ENCODE results near the gene EIF3I. TPM values are rescaled to one million over a fixed set of nuclear protein-coding genes. Genes with fewer than 3 reads are reported as not detected.

Gene EIF3I
- total and polyA plus RNA-seq, 2 of the 8 experiments (the other 6 are each of a cell fraction or from before 2014, with no cell fraction given), result 247 to 346 TPM

DNA sequence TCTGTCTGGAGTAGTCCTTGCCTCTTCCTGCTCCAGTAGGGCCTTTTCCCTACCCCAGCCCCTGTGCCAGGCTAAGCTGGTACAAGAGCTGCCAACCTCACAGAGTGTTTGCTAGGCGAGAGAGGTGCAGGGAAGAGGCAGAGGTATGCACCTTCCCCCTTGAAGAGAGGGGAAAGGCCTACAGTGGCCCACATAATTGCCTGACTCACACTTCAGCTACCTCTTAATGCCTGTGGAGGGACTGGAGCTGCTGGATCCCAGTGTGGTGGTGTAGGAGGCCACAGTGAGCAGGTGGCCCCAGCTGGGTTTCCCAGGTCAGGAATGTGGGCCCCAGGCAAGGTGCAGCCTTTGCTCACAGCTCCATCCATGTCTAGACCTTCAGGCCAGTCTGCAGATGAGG lies 25.1 kb upstream of the EIF3I start:
- 90% methylated on average over 1 of the region's 1 CpG; no CpG with 5 or more reads in 1 of the 2 experiments for WGBS, 2 experiments (ENCODE audit: extremely low coverage in 1 of 2, insufficient coverage in 1 of 2, insufficient read length in 1 of 2, insufficient replicate concordance in 2 of 2, low coverage in 1 of 2, low lambda C conversion rate in 2 of 2, missing lambda C conversion rate in 1 of 2)
- H2BK5ac ChIP-seq (ENCODE audit: low read depth, low read length), result no peak overlapping the region; the same call in 1 of the 2 replicates
- H3K23me2 ChIP-seq (ENCODE audit: low read depth, low read length), result peaks cover 9% of the 10 kb centered on the region; the same call in 1 of the 2 replicates
- no peak overlapping the region for H3K4me3 ChIP-seq (ENCODE audit: extremely low read depth in 1 of 4, insufficient read depth in 2 of 4, low read depth in 3 of 4, low read length in 4 of 4)
- H2BK20ac ChIP-seq (ENCODE audit: low read length), result no peak overlapping the region
- no peak overlapping the region for H2AFZ ChIP-seq (ENCODE audit: low read length)
- H3K79me1 ChIP-seq (ENCODE audit: low read depth, low read length), result 0 out of 2 replicates have a peak, but pooled peaks cover 3% of the 10 kb centered on the region
- no peak overlapping the region; the same call in 1 of the 2 replicates for H4K8ac ChIP-seq (ENCODE audit: extremely low read depth, insufficient read depth, low read length)
- no peak overlapping the region for H3K14ac ChIP-seq (ENCODE audit: insufficient read length)
- FAIRE-seq, result no peak
- no peak overlapping the region for H4K5ac ChIP-seq (ENCODE audit: insufficient read length, low read depth, low read length)
- CTCF ChIA-PET (ENCODE audit: partially characterized antibody), result interaction anchor here (2.1 to 2.4 kb wide), 2 partner anchors 19 to 44 kb away, joined by 8 to 16 read pairs; no protein-coding TSS in a partner anchor
- no peak overlapping the region for H4K91ac ChIP-seq (replicated peaks; ENCODE audit: insufficient read length, low read length)
- H2BK15ac ChIP-seq (ENCODE audit: low read length), result no peak overlapping the region
- H3K36me3 ChIP-seq (ENCODE audit: control insufficient read depth in 2 of 4, insufficient read depth in 4 of 4, low read length in 3 of 4), result peaks cover 34 to 56% (median 46%) of the 10 kb centered on the region in 4 experiments; a peak in 7 of 8 replicates
- no peak overlapping the region for H3K18ac ChIP-seq (ENCODE audit: extremely low read depth, low read length)
- no peaks in the 10 kb centered on the region for H3K79me2 ChIP-seq (ENCODE audit: control insufficient read depth in 1 of 2, insufficient read depth in 2 of 2, low read length in 2 of 2)
- peaks cover 13 to 26% (median 18%) of the 10 kb centered on the region in 4 experiments for H3K4me1 ChIP-seq (replicated peaks in 1 of 4; ENCODE audit: control insufficient read depth in 3 of 4, insufficient read depth in 4 of 4, low read length in 3 of 4)
- H3K23ac ChIP-seq (ENCODE audit: insufficient read length), result no peak overlapping the region
- no peak overlapping the region for H2AK5ac ChIP-seq (ENCODE audit: low read depth, low read length)
- H3K27me3 ChIP-seq (replicated peaks in 1 of 4; ENCODE audit: control insufficient read depth in 3 of 4, extremely low read depth in 1 of 4, insufficient read depth in 3 of 4, low read length in 3 of 4), result no peaks in the 10 kb centered on the region; a peak in 1 of 7 replicates
- no peak overlapping the region for H3K4me2 ChIP-seq (ENCODE audit: insufficient read depth in 1 of 2, low read depth in 2 of 2, low read length in 2 of 2)
- no peak for DNase-seq (ENCODE audit: low read depth in 1 of 2, low spot score in 2 of 2)
- H3K9me3 ChIP-seq (ENCODE audit: insufficient read depth in 2 of 2, low read depth in 1 of 2, low read length in 1 of 2), result no peaks in the 10 kb centered on the region
- peaks cover 9 to 10% of the 10 kb centered on the region in 2 experiments for H4K20me1 ChIP-seq (replicated peaks in 1 of 2; ENCODE audit: control insufficient read depth in 1 of 2, insufficient read depth in 2 of 2, low read length in 2 of 2)
- H3K9ac ChIP-seq (replicated peaks in 1 of 4; ENCODE audit: extremely low read depth in 1 of 4, low read depth in 3 of 4, low read length in 3 of 4), result no peak overlapping the region
- H2BK120ac ChIP-seq (replicated peaks; ENCODE audit: low read depth, low read length), result no peak overlapping the region
- POLR2A ChIA-PET (ENCODE audit: partially characterized antibody), result interaction anchor here (0.6 to 21.3 kb wide), 13 partner anchors 12 to 142 kb away, joined by 3 to 332 read pairs (median 4); partner anchors contain the start of genes DCDC2B, IQCC, MARCKSL1 and TMEM39B
- H3K56ac ChIP-seq (replicated peaks; ENCODE audit: insufficient read length, low read depth, low read length), result no peak overlapping the region
- no peak overlapping the region for H3K27ac ChIP-seq (ENCODE audit: low read depth, low read length)
- H2BK12ac ChIP-seq (ENCODE audit: low read depth, low read length), result no peak overlapping the region
- H3K4ac ChIP-seq (replicated peaks; ENCODE audit: insufficient read length, low read depth, low read length), result no peak overlapping the region
- TF ChIP-seq NRF1 (IDR thresholded peaks at IDR 0.05; ENCODE audit: low read depth, low read length) (no peak), BRCA1 (IDR thresholded peaks at IDR 0.05; ENCODE audit: low read depth, low read length) (no peak), KDM4A (IDR thresholded peaks at IDR 0.05; ENCODE audit: low read depth, low read length, severe bottlenecking) (no peak), JUN (IDR thresholded peaks at IDR 0.05; ENCODE audit: low read depth, low read length) (no peak), SP2 (IDR thresholded peaks at IDR 0.05; ENCODE audit: low read length) (no peak), YY1 (IDR thresholded peaks at IDR 0.05; ENCODE audit: low read depth, low read length) (no peak), KDM1A (IDR thresholded peaks at IDR 0.05; ENCODE audit: borderline replicate concordance, low read length) (no peak), SRF (IDR thresholded peaks at IDR 0.05; ENCODE audit: low read depth, low read length) (no peak), CHD1 (IDR thresholded peaks at IDR 0.05; ENCODE audit: low read depth, low read length) (no peak), TAF1 (IDR thresholded peaks at IDR 0.05; ENCODE audit: low read depth, low read length) (no peak)
- TF ChIP-seq, protein P1, sequence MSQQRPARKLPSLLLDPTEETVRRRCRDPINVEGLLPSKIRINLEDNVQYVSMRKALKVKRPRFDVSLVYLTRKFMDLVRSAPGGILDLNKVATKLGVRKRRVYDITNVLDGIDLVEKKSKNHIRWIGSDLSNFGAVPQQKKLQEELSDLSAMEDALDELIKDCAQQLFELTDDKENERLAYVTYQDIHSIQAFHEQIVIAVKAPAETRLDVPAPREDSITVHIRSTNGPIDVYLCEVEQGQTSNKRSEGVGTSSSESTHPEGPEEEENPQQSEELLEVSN (IDR thresholded peaks at IDR 0.05), result no peak
